Measurements from ENCODE around the gene ZNF638.
"Not testable (repeated sequence)": the region's sequence is repeated elsewhere in the genome, so short reads cannot be mapped to it uniquely, and the experiment has no call there.

The ZNF638 gene

DNA sequence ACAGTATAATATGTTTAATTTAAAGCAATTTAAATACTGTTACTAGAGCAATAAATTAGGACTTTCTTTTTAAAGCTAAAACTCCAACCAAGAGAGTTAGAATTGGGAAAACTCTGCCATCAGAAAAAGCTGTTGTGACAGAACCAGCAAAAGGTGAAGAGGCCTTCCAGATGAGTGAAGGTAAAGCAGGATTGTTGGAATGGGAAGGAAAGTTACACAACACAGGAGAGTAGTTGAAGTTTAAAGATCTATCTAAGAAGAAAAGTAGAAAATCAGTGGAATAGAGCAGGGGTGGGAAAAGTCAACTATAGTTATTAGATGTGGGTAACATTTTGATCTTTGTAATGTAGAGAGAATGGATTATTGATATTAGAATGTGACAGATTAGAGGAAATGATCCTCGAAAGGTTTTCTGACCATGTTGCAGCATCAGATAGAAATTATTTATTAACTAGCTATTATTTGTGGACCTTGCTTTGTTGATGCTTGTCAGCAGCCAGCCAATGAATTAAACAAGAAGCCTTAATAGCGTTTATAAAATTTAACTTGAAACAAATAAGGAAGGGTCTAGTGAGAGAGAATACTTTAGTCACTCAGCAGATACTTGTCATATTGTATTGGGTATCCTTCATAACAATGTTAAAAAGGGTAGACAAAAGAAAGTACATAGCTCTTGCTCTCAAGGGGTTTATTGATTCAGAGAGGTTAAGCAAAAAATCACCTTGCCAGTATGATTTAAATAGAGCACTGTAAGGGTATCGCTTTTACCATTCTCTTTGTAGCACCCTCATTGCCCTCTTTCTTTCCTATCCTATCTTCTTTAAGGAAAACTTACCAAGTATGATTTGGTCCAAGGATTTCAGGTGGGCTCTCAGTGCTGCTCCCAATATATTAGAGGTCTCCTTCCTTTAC is 97.1 kb downstream of the ZNF638 start:
- H3K4me1 ChIP-seq (ENCODE audit: control insufficient read depth in 1 of 2, insufficient read depth in 2 of 2, low read length in 2 of 2), result no peaks in the 10 kb centered on the region
- H3K4me3 ChIP-seq (ENCODE audit: low read depth in 1 of 2, low read length in 2 of 2), result no peak overlapping the region
- H3K27ac ChIP-seq (ENCODE audit: low read length), result no peak overlapping the region
- H3K27me3 ChIP-seq (ENCODE audit: low read depth, low read length), result no peaks in the 10 kb centered on the region
- peaks cover 56 to 60% of the 10 kb centered on the region in 2 donors for H3K36me3 ChIP-seq (ENCODE audit: control insufficient read depth in 1 of 2, insufficient read depth in 2 of 2, low read length in 2 of 2)
- no peaks in the 10 kb centered on the region for H3K9me3 ChIP-seq (ENCODE audit: control insufficient read depth in 1 of 2, low read length in 2 of 2)

DNA sequence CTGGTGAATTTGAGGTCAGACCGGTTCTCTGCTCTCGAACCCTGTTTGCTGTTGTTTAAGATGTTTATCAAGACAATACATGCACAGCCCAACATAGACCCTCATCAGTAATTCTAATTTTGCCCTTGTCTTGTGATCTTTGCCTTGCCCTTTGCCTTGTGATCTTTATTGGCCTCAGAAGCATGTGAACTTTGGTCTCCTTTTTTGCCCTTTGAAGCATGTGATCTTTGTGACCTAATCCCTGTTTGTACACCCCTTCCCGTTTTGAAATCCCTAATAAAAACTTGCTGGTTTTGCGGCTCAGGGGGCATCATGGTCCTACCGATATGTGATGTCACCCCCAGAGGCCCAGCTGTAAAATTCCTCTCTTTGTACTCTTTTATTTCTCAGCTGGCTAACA is 113.6 kb downstream of the ZNF638 start:
- H3K27ac ChIP-seq (ENCODE audit: low read length); H3K4me1 ChIP-seq (ENCODE audit: control insufficient read depth in 1 of 2, insufficient read depth in 2 of 2, low read length in 2 of 2); H3K36me3 ChIP-seq (ENCODE audit: control insufficient read depth in 1 of 2, insufficient read depth in 2 of 2, low read length in 2 of 2): not testable (repeated sequence)

DNA sequence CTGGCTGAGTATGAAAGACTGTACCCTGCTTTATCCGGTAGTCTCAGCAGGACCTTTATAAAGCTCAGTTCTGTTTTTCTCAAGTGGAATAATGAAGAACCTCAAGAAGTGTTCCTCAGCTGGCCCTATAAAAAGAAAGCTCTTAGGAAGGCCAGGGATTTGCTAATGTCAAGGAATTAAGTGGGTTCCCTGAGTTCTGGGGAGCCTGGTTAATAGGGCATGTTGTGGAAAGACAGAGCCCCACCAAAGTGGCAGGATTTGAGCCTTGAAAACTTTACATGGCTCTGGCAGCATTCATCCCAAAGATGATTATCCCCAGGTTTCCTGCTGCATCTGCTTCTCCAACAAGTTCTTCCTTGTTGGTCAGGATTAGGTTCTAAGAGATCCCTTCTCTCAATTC is 114.9 kb downstream of the ZNF638 start:
- no peak overlapping the region for H3K4me3 ChIP-seq (ENCODE audit: low read depth in 1 of 2, low read length in 2 of 2)
- H3K27ac ChIP-seq (ENCODE audit: low read length), result no peak overlapping the region
- no peaks in the 10 kb centered on the region for H3K27me3 ChIP-seq (ENCODE audit: low read depth, low read length)
- H3K4me1 ChIP-seq (ENCODE audit: control insufficient read depth in 1 of 2, insufficient read depth in 2 of 2, low read length in 2 of 2), result no peaks in the 10 kb centered on the region
- peaks cover 0 to 4% of the 10 kb centered on the region in 2 donors for H3K36me3 ChIP-seq (ENCODE audit: control insufficient read depth in 1 of 2, insufficient read depth in 2 of 2, low read length in 2 of 2)
- H3K9me3 ChIP-seq (ENCODE audit: control insufficient read depth in 1 of 2, low read length in 2 of 2), result no peaks in the 10 kb centered on the region

More for the DNA sequence above, 113.6 kb downstream of the ZNF638 start:
- H3K9me3 ChIP-seq (ENCODE audit: control insufficient read depth in 1 of 2, low read length in 2 of 2); H3K27me3 ChIP-seq (ENCODE audit: low read depth, low read length); H3K4me3 ChIP-seq (ENCODE audit: low read depth in 1 of 2, low read length in 2 of 2): not testable (repeated sequence)

DNA sequence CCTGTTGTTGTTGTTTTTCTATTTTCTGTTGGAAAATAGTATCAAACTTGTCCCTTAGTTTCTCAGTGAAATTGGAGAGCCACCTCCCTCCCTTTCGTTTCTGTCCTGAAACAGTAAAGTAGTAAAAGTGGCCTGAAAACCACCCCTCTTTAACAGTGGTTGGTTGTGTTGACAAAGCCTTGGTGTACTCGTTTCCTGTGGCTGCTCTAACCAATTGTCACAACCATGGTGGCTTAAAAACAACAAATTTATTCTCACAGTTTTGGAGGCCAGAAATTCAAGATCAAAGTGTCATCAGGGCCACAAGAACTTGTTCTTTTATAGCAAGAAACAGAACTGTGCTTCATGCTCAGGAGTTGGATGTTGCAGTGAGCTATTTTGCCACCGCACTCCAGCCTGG is 117.8 kb downstream of the ZNF638 start:
- Histone ChIP-seq H3K27me3 (ENCODE audit: low read depth, low read length) (no peaks in the 10 kb centered on the region), H3K4me1 (ENCODE audit: control insufficient read depth in 1 of 2, insufficient read depth in 2 of 2, low read length in 2 of 2) (peaks cover 2 to 16% of the 10 kb centered on the region in 2 donors), H3K9me3 (ENCODE audit: control insufficient read depth in 1 of 2, low read length in 2 of 2) (no peaks in the 10 kb centered on the region), H3K4me3 (ENCODE audit: low read depth in 1 of 2, low read length in 2 of 2) (no peak overlapping the region), H3K27ac (ENCODE audit: low read length) (no peak overlapping the region), H3K36me3 (ENCODE audit: control insufficient read depth in 1 of 2, insufficient read depth in 2 of 2, low read length in 2 of 2) (no peaks in the 10 kb centered on the region)

DNA sequence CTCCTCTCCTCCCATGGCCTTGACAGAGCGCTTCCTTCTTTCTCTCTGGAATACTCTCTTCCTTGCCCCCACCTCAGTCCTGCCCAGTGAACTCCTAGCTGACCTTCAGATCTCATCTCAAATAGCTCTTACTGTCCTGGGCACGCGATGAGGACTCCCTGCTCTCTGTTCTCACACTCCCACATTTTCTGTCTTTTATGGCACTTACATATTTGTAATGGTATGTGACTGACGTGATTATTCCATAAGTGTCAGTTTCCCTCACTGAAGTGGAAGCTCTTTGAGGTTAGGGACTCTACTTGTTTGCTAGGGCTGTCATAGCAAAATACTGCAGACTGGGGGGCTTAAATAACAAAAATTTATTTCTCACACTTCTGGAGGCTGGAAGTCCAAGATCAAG is 120.1 kb downstream of the ZNF638 start:
- Histone ChIP-seq H3K27me3 (ENCODE audit: low read depth, low read length) (no peaks in the 10 kb centered on the region), H3K36me3 (ENCODE audit: control insufficient read depth in 1 of 2, insufficient read depth in 2 of 2, low read length in 2 of 2) (no peaks in the 10 kb centered on the region), H3K4me1 (ENCODE audit: control insufficient read depth in 1 of 2, insufficient read depth in 2 of 2, low read length in 2 of 2) (peaks cover 7 to 40% of the 10 kb centered on the region in 2 donors), H3K27ac (ENCODE audit: low read length) (no peak overlapping the region), H3K9me3 (ENCODE audit: control insufficient read depth in 1 of 2, low read length in 2 of 2) (no peaks in the 10 kb centered on the region), H3K4me3 (ENCODE audit: low read depth in 1 of 2, low read length in 2 of 2) (no peak overlapping the region)

DNA sequence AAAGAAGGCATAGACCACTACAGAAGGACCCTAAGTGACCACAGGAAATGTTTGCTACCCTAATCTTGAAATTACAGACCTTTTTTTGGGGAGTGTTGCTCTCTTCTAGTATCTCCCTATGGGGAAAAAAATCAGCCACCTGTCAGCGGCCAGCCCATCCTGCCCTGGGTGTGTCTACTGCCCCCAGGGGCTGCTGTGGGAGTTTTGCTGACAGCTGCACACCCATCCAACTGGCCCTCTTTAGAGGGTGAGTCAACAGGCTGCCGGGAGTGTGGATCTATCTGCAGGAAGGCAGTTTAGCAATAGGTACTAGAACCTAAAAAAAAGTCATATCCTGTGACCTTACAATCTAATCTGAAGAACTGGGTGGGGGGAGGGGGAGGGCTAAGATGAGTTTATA is 121.0 kb downstream of the ZNF638 start:
- H3K27ac ChIP-seq (ENCODE audit: low read length), result no peak overlapping the region
- H3K9me3 ChIP-seq (ENCODE audit: control insufficient read depth in 1 of 2, low read length in 2 of 2), result no peaks in the 10 kb centered on the region
- peaks cover 7 to 49% of the 10 kb centered on the region in 2 donors for H3K4me1 ChIP-seq (ENCODE audit: control insufficient read depth in 1 of 2, insufficient read depth in 2 of 2, low read length in 2 of 2)
- H3K4me3 ChIP-seq (ENCODE audit: low read depth in 1 of 2, low read length in 2 of 2), result peak overlapping the region in 1 of 2 donors; percentile 65
- no peaks in the 10 kb centered on the region for H3K27me3 ChIP-seq (ENCODE audit: low read depth, low read length)
- no peaks in the 10 kb centered on the region for H3K36me3 ChIP-seq (ENCODE audit: control insufficient read depth in 1 of 2, insufficient read depth in 2 of 2, low read length in 2 of 2)

DNA sequence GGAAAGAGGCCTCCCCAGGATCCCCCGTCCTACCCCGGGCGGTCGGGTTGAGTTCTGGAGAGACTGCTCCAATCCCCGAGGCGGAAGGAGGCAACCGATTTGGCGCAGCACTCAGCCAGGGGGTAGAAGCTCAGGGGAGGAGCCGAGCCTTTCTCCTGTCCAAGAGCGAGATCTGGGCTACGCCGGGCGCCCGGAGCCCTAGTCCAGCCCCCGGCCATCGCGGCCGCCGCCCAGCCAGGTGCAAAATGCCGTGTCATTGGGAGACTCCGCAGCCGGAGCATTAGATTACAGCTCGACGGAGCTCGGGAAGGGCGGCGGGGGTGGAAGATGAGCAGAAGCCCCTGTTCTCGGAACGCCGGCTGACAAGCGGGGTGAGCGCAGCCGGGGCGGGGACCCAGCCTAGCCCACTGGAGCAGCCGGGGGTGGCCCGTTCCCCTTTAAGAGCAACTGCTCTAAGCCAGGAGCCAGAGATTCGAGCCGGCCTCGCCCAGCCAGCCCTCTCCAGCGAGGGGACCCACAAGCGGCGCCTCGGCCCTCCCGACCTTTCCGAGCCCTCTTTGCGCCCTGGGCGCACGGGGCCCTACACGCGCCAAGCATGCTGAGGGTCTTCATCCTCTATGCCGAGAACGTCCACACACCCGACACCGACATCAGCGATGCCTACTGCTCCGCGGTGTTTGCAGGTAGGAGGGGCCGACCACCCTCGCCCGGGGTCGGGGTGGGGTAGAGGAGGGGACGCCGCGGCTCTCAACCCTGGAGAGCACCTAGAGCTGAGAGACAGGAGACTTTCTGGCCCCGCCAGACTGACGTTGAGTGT is 122.0 kb downstream of the ZNF638 start, which contains the start of gene DYSF:
Gene DYSF (plus strand): TSS at position 158 of the 817 bp plus-strand sequence.
- no peaks in the 10 kb centered on the region for H3K27me3 ChIP-seq (ENCODE audit: low read depth, low read length)
- H3K4me1 ChIP-seq (ENCODE audit: control insufficient read depth in 1 of 2, insufficient read depth in 2 of 2, low read length in 2 of 2), result peaks cover 11 to 58% of the 10 kb centered on the region in 2 donors
- no peaks in the 10 kb centered on the region for H3K9me3 ChIP-seq (ENCODE audit: control insufficient read depth in 1 of 2, low read length in 2 of 2)
- no peaks in the 10 kb centered on the region for H3K36me3 ChIP-seq (ENCODE audit: control insufficient read depth in 1 of 2, insufficient read depth in 2 of 2, low read length in 2 of 2)
- peak within 1 kb of the TSS; percentile 56 for H3K27ac ChIP-seq (ENCODE audit: low read length)
- H3K4me3 ChIP-seq (ENCODE audit: low read depth in 1 of 2, low read length in 2 of 2), result peak within 1 kb of the TSS; percentile 63 to 65

DNA sequence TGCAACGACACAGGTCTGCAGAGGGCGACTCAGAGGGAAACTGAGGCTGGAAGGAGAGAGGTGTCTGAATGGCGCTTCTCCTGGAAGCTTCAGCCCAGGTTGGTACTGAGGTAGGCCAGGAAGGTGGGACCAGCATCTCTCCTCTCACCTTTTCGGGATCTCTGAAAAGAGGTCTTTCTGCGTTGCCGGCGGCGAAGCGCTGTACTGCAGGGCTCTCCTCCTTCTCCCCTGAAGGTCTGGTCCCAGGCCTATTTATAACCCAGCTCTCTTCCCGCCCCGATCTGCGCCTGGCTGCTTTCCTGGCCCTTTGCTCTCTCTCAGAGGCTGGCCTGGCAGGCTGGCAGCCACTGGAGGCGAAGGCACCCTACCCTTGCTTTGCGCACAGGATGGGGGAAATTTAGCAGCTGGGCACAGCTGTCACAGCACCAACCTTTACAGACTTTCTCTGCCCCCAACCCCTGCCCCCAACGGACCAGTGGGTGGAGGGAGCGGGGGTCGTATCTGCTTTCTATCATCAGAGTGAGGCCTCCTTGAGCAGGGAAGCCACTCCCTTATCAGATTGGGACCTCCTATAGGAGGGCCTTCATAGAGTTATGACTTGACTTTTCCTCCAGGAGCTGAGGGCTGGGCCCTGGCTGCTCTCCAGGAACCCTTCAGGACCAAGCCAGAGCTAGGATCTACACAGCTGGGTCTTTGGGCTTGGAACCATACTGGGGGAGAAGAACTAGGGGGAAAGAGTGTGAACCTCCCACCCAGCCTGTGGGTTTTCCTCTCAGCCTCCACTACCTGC is 122.8 kb downstream of the ZNF638 start:
- peaks cover 15 to 64% of the 10 kb centered on the region in 2 donors for H3K4me1 ChIP-seq (ENCODE audit: control insufficient read depth in 1 of 2, insufficient read depth in 2 of 2, low read length in 2 of 2)
- no peaks in the 10 kb centered on the region for H3K27me3 ChIP-seq (ENCODE audit: low read depth, low read length)
- H3K27ac ChIP-seq (ENCODE audit: low read length), result peak overlapping the region; percentile 39
- H3K9me3 ChIP-seq (ENCODE audit: control insufficient read depth in 1 of 2, low read length in 2 of 2), result no peaks in the 10 kb centered on the region
- peak overlapping the region; percentile 63 to 65 for H3K4me3 ChIP-seq (ENCODE audit: low read depth in 1 of 2, low read length in 2 of 2)
- H3K36me3 ChIP-seq (ENCODE audit: control insufficient read depth in 1 of 2, insufficient read depth in 2 of 2, low read length in 2 of 2), result no peaks in the 10 kb centered on the region

DNA sequence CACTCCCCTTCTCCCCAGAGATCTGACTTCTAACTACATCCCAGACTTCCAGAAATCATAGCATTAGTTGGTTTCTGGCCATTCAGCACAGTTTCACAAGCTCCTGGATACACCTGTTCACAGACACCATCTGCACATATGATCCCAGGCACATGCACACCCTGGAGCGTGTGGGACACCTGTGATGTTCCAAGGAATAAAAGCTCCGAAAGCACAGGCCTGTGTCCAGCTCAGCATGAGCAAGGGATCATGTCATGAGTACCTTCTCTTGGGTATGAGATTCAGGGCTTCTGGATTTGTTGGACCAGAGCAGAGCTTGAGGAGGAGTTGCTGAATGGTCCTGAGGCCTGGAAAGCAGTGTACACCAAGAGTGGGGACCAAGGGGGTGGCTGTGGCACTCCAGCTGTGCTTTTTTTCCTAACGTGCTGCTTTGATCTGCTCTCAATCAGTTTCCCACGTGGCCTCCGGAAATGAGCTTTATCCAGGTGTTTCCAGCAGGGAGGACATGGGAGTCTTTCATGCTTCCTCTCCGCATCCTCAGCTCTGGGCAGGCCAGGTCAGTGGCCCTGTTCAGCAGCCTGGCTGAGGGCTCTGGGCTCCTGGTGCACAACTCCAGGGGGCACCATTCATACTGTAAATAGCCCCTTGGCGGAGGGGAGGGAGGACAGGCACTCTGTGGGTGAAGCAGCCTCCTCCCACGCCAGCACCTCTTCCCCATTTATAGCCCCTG is 123.6 kb downstream of the ZNF638 start:
- H3K27ac ChIP-seq (ENCODE audit: low read length), result no peak overlapping the region
- peaks cover 15 to 64% of the 10 kb centered on the region in 2 donors for H3K4me1 ChIP-seq (ENCODE audit: control insufficient read depth in 1 of 2, insufficient read depth in 2 of 2, low read length in 2 of 2)
- peak overlapping the region; percentile 2 to 65 for H3K4me3 ChIP-seq (ENCODE audit: low read depth in 1 of 2, low read length in 2 of 2)

DNA sequence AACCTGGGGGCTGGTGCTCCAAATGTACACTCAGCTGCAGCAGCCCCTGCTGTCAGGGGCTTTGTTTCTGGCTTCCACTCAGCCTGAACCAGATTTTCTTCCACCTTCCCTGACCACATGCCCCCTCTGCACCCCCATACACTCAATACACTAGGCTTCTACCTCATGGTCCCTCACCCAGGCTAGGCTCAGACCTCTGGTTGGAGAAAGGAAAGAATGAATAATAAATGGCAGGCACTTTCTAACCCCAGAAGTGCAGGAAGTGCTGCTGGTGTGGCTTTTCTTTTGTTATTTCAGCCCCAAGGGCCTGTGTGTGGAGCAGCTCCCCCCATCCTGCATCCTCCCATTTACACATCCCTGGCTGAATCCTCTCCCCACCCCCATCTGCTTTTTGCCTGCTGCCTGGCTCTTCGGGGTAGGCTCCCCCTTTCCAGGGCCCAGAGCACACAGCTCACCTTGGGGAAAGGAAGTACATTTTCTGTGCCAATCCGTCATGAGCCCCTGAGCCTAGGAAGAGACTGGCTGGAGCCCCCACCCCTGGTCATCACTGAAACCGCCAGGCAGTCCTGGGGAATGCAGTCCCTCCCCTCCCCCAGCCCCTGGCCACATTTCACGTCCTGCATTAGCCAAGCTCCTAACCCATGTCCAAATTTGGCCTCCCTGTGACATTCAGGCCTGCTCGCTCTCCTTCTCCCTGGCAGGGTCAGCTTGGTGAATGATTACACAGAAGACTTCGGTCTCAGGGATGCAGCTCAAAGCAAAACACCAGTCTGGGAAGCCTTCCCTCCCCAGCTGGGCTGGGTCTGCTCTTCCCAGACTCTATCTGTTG is 124.4 kb downstream of the ZNF638 start:
- peak overlapping the region in 1 of 2 donors; percentile 65 for H3K4me3 ChIP-seq (ENCODE audit: low read depth in 1 of 2, low read length in 2 of 2)
- H3K27ac ChIP-seq (ENCODE audit: low read length), result peak overlapping the region; percentile 49

More for the DNA sequence above, 123.6 kb downstream of the ZNF638 start:
- Histone ChIP-seq H3K9me3 (ENCODE audit: control insufficient read depth in 1 of 2, low read length in 2 of 2) (no peaks in the 10 kb centered on the region), H3K27me3 (ENCODE audit: low read depth, low read length) (no peaks in the 10 kb centered on the region), H3K36me3 (ENCODE audit: control insufficient read depth in 1 of 2, insufficient read depth in 2 of 2, low read length in 2 of 2) (no peaks in the 10 kb centered on the region)

More for the DNA sequence above, 124.4 kb downstream of the ZNF638 start:
- H3K9me3 ChIP-seq (ENCODE audit: control insufficient read depth in 1 of 2, low read length in 2 of 2), result no peaks in the 10 kb centered on the region
- H3K4me1 ChIP-seq (ENCODE audit: control insufficient read depth in 1 of 2, insufficient read depth in 2 of 2, low read length in 2 of 2), result peaks cover 15 to 64% of the 10 kb centered on the region in 2 donors
- no peaks in the 10 kb centered on the region for H3K36me3 ChIP-seq (ENCODE audit: control insufficient read depth in 1 of 2, insufficient read depth in 2 of 2, low read length in 2 of 2)
- no peaks in the 10 kb centered on the region for H3K27me3 ChIP-seq (ENCODE audit: low read depth, low read length)

Measured in muscle layer of duodenum (tissue), 2 donors.